Measurements from ENCODE around the gene CRPPA. TPM values are rescaled to one million over a fixed set of nuclear protein-coding genes. Genes with fewer than 3 reads are reported as not detected.
A peak's percentile ranks its signal among the peaks of the same experiment; 100 is the strongest.

Gene CRPPA
- total and polyA plus RNA-seq, 2 experiments from 2014 or later: 3.3 to 3.4 TPM

- DNase-seq (ENCODE audit: low spot score): no peak
- Histone ChIP-seq H3K4me1 (ENCODE audit: insufficient read depth) (no peaks in the 10 kb centered on the region), H3K36me3 (replicated peaks; ENCODE audit: insufficient read depth, low read depth) (no peaks in the 10 kb centered on the region), H3K27me3 (no peaks in the 10 kb centered on the region), H4K20me1 (ENCODE audit: insufficient read depth, poor library complexity, severe bottlenecking) (no peaks in the 10 kb centered on the region), H3K27ac (peak overlapping the region; percentile 59), H3K79me2 (no peaks in the 10 kb centered on the region), H3K4me2 (no peak overlapping the region), H2AFZ (no peak overlapping the region), H3K9me2 (replicated peaks; ENCODE audit: insufficient read depth) (no peaks in the 10 kb centered on the region), H3K4me3 (no peak overlapping the region), H3K9me3 (ENCODE audit: low read depth) (no peaks in the 10 kb centered on the region)
- no peak for TF ChIP-seq CTCF (IDR thresholded peaks at IDR 0.05; ENCODE audit: poor library complexity)
- TF ChIP-seq EZH2phosphoT487 (IDR thresholded peaks at IDR 0.05; ENCODE audit: low read depth, severe bottlenecking, unreplicated experiment): no peak
- TF ChIP-seq EZH2 (IDR thresholded peaks at IDR 0.05; ENCODE audit: borderline replicate concordance): no peak
Observed at GRCh38 chr7:16400893-16401275, 20.5 kb downstream of the CRPPA start.

GRCh38 chr7:16399916-16400892 lies 21.1 kb downstream of the CRPPA start:
- 96% methylated on average over 47 of the region's 47 CpGs for WGBS (ENCODE audit: low lambda C conversion rate, missing lambda C conversion rate)
- Histone ChIP-seq H3K27ac (no peak overlapping the region), H3K79me2 (no peaks in the 10 kb centered on the region), H3K4me3 (no peak overlapping the region), H3K4me1 (ENCODE audit: insufficient read depth) (no peaks in the 10 kb centered on the region), H4K20me1 (ENCODE audit: insufficient read depth, poor library complexity, severe bottlenecking) (no peaks in the 10 kb centered on the region), H3K36me3 (replicated peaks; ENCODE audit: insufficient read depth, low read depth) (no peaks in the 10 kb centered on the region), H3K9me2 (replicated peaks; ENCODE audit: insufficient read depth) (no peaks in the 10 kb centered on the region), H3K4me2 (no peak overlapping the region), H3K27me3 (no peaks in the 10 kb centered on the region), H2AFZ (no peak overlapping the region), H3K9me3 (ENCODE audit: low read depth) (no peaks in the 10 kb centered on the region)
- TF ChIP-seq EZH2phosphoT487 (IDR thresholded peaks at IDR 0.05; ENCODE audit: low read depth, severe bottlenecking, unreplicated experiment) (no peak), CTCF (IDR thresholded peaks at IDR 0.05; ENCODE audit: poor library complexity) (no peak), EZH2 (IDR thresholded peaks at IDR 0.05; ENCODE audit: borderline replicate concordance) (no peak)
- no peak for DNase-seq (ENCODE audit: low spot score)

- no peaks in the 10 kb centered on the region for H3K36me3 ChIP-seq (replicated peaks; ENCODE audit: insufficient read depth, low read depth)
- no peak for DNase-seq (ENCODE audit: low spot score)
- 96% methylated on average over 32 of the region's 32 CpGs for WGBS (ENCODE audit: low lambda C conversion rate, missing lambda C conversion rate)
- no peaks in the 10 kb centered on the region for H3K4me1 ChIP-seq (ENCODE audit: insufficient read depth)
- H3K27ac ChIP-seq: no peak overlapping the region
- TF ChIP-seq EZH2phosphoT487 (IDR thresholded peaks at IDR 0.05; ENCODE audit: low read depth, severe bottlenecking, unreplicated experiment) (no peak), CTCF (IDR thresholded peaks at IDR 0.05; ENCODE audit: poor library complexity) (no peak), EZH2 (IDR thresholded peaks at IDR 0.05; ENCODE audit: borderline replicate concordance) (no peak)
- no peaks in the 10 kb centered on the region for H3K79me2 ChIP-seq
- H3K27me3 ChIP-seq: no peaks in the 10 kb centered on the region
- H3K4me3 ChIP-seq: no peak overlapping the region
- H4K20me1 ChIP-seq (ENCODE audit: insufficient read depth, poor library complexity, severe bottlenecking): no peaks in the 10 kb centered on the region
- H3K9me3 ChIP-seq (ENCODE audit: low read depth): no peaks in the 10 kb centered on the region
- no peaks in the 10 kb centered on the region for H3K9me2 ChIP-seq (replicated peaks; ENCODE audit: insufficient read depth)
- no peak overlapping the region for H3K4me2 ChIP-seq
- H2AFZ ChIP-seq: no peak overlapping the region
Observed at GRCh38 chr7:16399265-16399831, 22.0 kb downstream of the CRPPA start.
